ENCODE results near the gene IL17RD. TPM values are rescaled to one million over a fixed set of nuclear protein-coding genes. Genes with fewer than 3 reads are reported as not detected.
A peak's percentile ranks its signal among the peaks of the same experiment; 100 is the strongest.

Gene IL17RD
- total RNA-seq, 2 donors from 2014 or later: 0.28 TPM; not detected in 1

GRCh38 chr3:57109437-57110199, 55.5 kb downstream of the IL17RD start:
- H3K9me3 Mint-ChIP-seq: no peaks in the 10 kb centered on the region
- DNase-seq (ENCODE audit: low spot score): no peak
- peaks cover 4 to 8% of the 10 kb centered on the region in 2 donors for H3K4me1 Mint-ChIP-seq (ENCODE audit: low read depth in 2 of 2)
- no peak overlapping the region for H3K27ac Mint-ChIP-seq
- no peaks in the 10 kb centered on the region for H3K36me3 Mint-ChIP-seq
- H3K4me3 Mint-ChIP-seq: no peak overlapping the region
- ATAC-seq: no peak
- no peaks in the 10 kb centered on the region for H3K27me3 Mint-ChIP-seq

- peaks cover 4 to 8% of the 10 kb centered on the region in 2 donors for H3K4me1 Mint-ChIP-seq (ENCODE audit: low read depth in 2 of 2)
- DNase-seq (ENCODE audit: low spot score) (no peak), ATAC-seq (no peak)
- no peaks in the 10 kb centered on the region for H3K9me3 Mint-ChIP-seq
- no peak overlapping the region for H3K27ac Mint-ChIP-seq
- no peaks in the 10 kb centered on the region for H3K27me3 Mint-ChIP-seq
- H3K36me3 Mint-ChIP-seq: no peaks in the 10 kb centered on the region
- H3K4me3 Mint-ChIP-seq: no peak overlapping the region
Observed at GRCh38 chr3:57108684-57109083, 56.5 kb downstream of the IL17RD start.

GRCh38 chr3:57105585-57105984, 59.6 kb downstream of the IL17RD start:
- Mint-ChIP-seq H3K9me3 (no peaks in the 10 kb centered on the region), H3K4me3 (no peak overlapping the region), H3K36me3 (no peaks in the 10 kb centered on the region), H3K4me1 (ENCODE audit: low read depth in 2 of 2) (no peaks in the 10 kb centered on the region), H3K27me3 (no peaks in the 10 kb centered on the region), H3K27ac (no peak overlapping the region)
- DNase-seq (ENCODE audit: low spot score) (no peak), ATAC-seq (no peak)

GRCh38 chr3:57100046-57100695, 65.0 kb downstream of the IL17RD start:
- no peak overlapping the region for H3K27ac Mint-ChIP-seq
- no peaks in the 10 kb centered on the region for H3K9me3 Mint-ChIP-seq
- no peaks in the 10 kb centered on the region for H3K27me3 Mint-ChIP-seq
- ATAC-seq (peak; percentile 49 to 74), DNase-seq (ENCODE audit: low spot score) (peak; percentile 70)
- H3K36me3 Mint-ChIP-seq: no peaks in the 10 kb centered on the region
- no peak overlapping the region for H3K4me3 Mint-ChIP-seq
- no peaks in the 10 kb centered on the region for H3K4me1 Mint-ChIP-seq (ENCODE audit: low read depth in 2 of 2)

- H3K4me1 Mint-ChIP-seq (ENCODE audit: low read depth in 2 of 2): no peaks in the 10 kb centered on the region
- DNase-seq (ENCODE audit: low spot score): no peak
- H3K36me3 Mint-ChIP-seq: no peaks in the 10 kb centered on the region
- H3K27me3 Mint-ChIP-seq: no peaks in the 10 kb centered on the region
- no peak overlapping the region for H3K27ac Mint-ChIP-seq
- no peak for ATAC-seq
- H3K4me3 Mint-ChIP-seq: no peak overlapping the region
- no peaks in the 10 kb centered on the region for H3K9me3 Mint-ChIP-seq
Observed at GRCh38 chr3:57098418-57099310, 66.5 kb downstream of the IL17RD start.

GRCh38 chr3:57097536-57097935, 67.6 kb downstream of the IL17RD start:
- Mint-ChIP-seq H3K9me3 (no peaks in the 10 kb centered on the region), H3K27me3 (no peaks in the 10 kb centered on the region), H3K4me1 (ENCODE audit: low read depth in 2 of 2) (no peaks in the 10 kb centered on the region), H3K4me3 (no peak overlapping the region), H3K27ac (no peak overlapping the region), H3K36me3 (no peaks in the 10 kb centered on the region)
- DNase-seq (ENCODE audit: low spot score) (no peak), ATAC-seq (no peak)

GRCh38 chr3:57095363-57095762, 69.8 kb downstream of the IL17RD start:
- Mint-ChIP-seq H3K27ac (no peak overlapping the region), H3K9me3 (no peaks in the 10 kb centered on the region), H3K4me3 (no peak overlapping the region), H3K4me1 (ENCODE audit: low read depth in 2 of 2) (no peaks in the 10 kb centered on the region), H3K27me3 (no peaks in the 10 kb centered on the region), H3K36me3 (no peaks in the 10 kb centered on the region)
- no peak for ATAC-seq
- no peak for DNase-seq (ENCODE audit: low spot score)

- H3K27ac Mint-ChIP-seq: no peak overlapping the region
- H3K36me3 Mint-ChIP-seq: no peaks in the 10 kb centered on the region
- no peaks in the 10 kb centered on the region for H3K27me3 Mint-ChIP-seq
- no peaks in the 10 kb centered on the region for H3K9me3 Mint-ChIP-seq
- DNase-seq (ENCODE audit: low spot score) (no peak), ATAC-seq (no peak)
- no peaks in the 10 kb centered on the region for H3K4me1 Mint-ChIP-seq (ENCODE audit: low read depth in 2 of 2)
- no peak overlapping the region for H3K4me3 Mint-ChIP-seq
Observed at GRCh38 chr3:57094575-57094974, 70.6 kb downstream of the IL17RD start.

- peaks cover 2 to 4% of the 10 kb centered on the region in 2 donors for H3K27me3 Mint-ChIP-seq
- H3K9me3 Mint-ChIP-seq: no peaks in the 10 kb centered on the region
- H3K27ac Mint-ChIP-seq: no peak overlapping the region
- H3K36me3 Mint-ChIP-seq: no peaks in the 10 kb centered on the region
- DNase-seq (ENCODE audit: low spot score) (no peak), ATAC-seq (no peak)
- H3K4me1 Mint-ChIP-seq (ENCODE audit: low read depth in 2 of 2): no peaks in the 10 kb centered on the region
- H3K4me3 Mint-ChIP-seq: no peak overlapping the region
Observed at GRCh38 chr3:57093971-57094535, 71.1 kb downstream of the IL17RD start.

- H3K27me3 Mint-ChIP-seq: peaks cover 3 to 6% of the 10 kb centered on the region in 2 donors
- no peaks in the 10 kb centered on the region for H3K36me3 Mint-ChIP-seq
- ATAC-seq (no peak), DNase-seq (ENCODE audit: low spot score) (no peak)
- H3K27ac Mint-ChIP-seq: no peak overlapping the region
- no peaks in the 10 kb centered on the region for H3K9me3 Mint-ChIP-seq
- no peaks in the 10 kb centered on the region for H3K4me1 Mint-ChIP-seq (ENCODE audit: low read depth in 2 of 2)
- no peak overlapping the region for H3K4me3 Mint-ChIP-seq
Observed at GRCh38 chr3:57093489-57093888, 71.7 kb downstream of the IL17RD start.

GRCh38 chr3:57091521-57092273, 73.5 kb downstream of the IL17RD start:
- Mint-ChIP-seq H3K27ac (no peak overlapping the region), H3K9me3 (no peaks in the 10 kb centered on the region), H3K4me3 (no peak overlapping the region), H3K27me3 (peaks cover 3 to 6% of the 10 kb centered on the region in 2 donors), H3K36me3 (no peaks in the 10 kb centered on the region), H3K4me1 (ENCODE audit: low read depth in 2 of 2) (no peaks in the 10 kb centered on the region)
- no peak for DNase-seq (ENCODE audit: low spot score)
- no peak for ATAC-seq

GRCh38 chr3:57089043-57089442, 76.1 kb downstream of the IL17RD start:
- H3K27me3 Mint-ChIP-seq: peaks cover 6 to 7% of the 10 kb centered on the region in 2 donors
- no peaks in the 10 kb centered on the region for H3K4me1 Mint-ChIP-seq (ENCODE audit: low read depth in 2 of 2)
- H3K36me3 Mint-ChIP-seq: no peaks in the 10 kb centered on the region
- H3K4me3 Mint-ChIP-seq: no peak overlapping the region
- no peaks in the 10 kb centered on the region for H3K9me3 Mint-ChIP-seq
- no peak for DNase-seq (ENCODE audit: low spot score)
- no peak overlapping the region for H3K27ac Mint-ChIP-seq
- ATAC-seq: no peak

- H3K36me3 Mint-ChIP-seq: no peaks in the 10 kb centered on the region
- no peak overlapping the region for H3K4me3 Mint-ChIP-seq
- no peak for ATAC-seq
- no peak for DNase-seq (ENCODE audit: low spot score)
- no peaks in the 10 kb centered on the region for H3K9me3 Mint-ChIP-seq
- no peaks in the 10 kb centered on the region for H3K4me1 Mint-ChIP-seq (ENCODE audit: low read depth in 2 of 2)
- H3K27me3 Mint-ChIP-seq: peaks cover 6 to 7% of the 10 kb centered on the region in 2 donors
- no peak overlapping the region for H3K27ac Mint-ChIP-seq
Observed at GRCh38 chr3:57088503-57088902, 76.7 kb downstream of the IL17RD start.
